IMR-90 (cell line): Measurements from ENCODE around the gene TOM1L1. TPM values are rescaled to one million over a fixed set of nuclear protein-coding genes. Genes with fewer than 3 reads are reported as not detected.

Experiments
- ATAC-seq: fragments of 200-7000 bp; cut with Tn5 transposase; 2 replicates; pipeline ENCODE4 v1.9.1; 2020; ENCODE audit warnings: low read depth, mild to moderate bottlenecking, moderate library complexity
- BruUV-seq: library from RNA; stranded (reverse); fragments of 400-500 nt; replicated peaks from 2 replicates; lab custom pipeline; 2021; lab: Mats Ljungman, UMichigan
- CTCF ChIA-PET: fragments of 300-600 bp; formaldehyde crosslinking; extraction: SDS; loops from one replicate; lab custom pipeline; 2021; ENCODE audit warnings: antibody characterized with exemption; lab: Yijun Ruan, JAX
- POLR2A ChIA-PET: fragments of 300-600 bp; sonication (Branson Sonifier 250); formaldehyde crosslinking; loops from one replicate; lab custom pipeline; 2022; ENCODE audit warnings: antibody characterized with exemption; ENCODE audit not compliant: unreplicated experiment; lab: Charles Lee
- DNase-seq: peaks from one replicate; pipeline ENCODE4 v3.0.0; 2013
- H2AFZ ChIP-seq: replicated peaks from 2 replicates; pipeline ENCODE3; 2013; ENCODE audit warnings: low read length, mild to moderate bottlenecking; ENCODE audit not compliant: poor library complexity
- H2AK5ac ChIP-seq: 2 replicates; pipeline ENCODE4 v1.6.1; 2013; ENCODE audit warnings: low read depth, low read length, inconsistent platforms
- H2AK9ac ChIP-seq: replicated peaks from 2 replicates; pipeline ENCODE3; 2013; ENCODE audit warnings: mild to moderate bottlenecking, low read depth, low read length, moderate library complexity; ENCODE audit not compliant: poor library complexity
- H2BK120ac ChIP-seq: 2 replicates; pipeline ENCODE4 v1.6.1; 2013; ENCODE audit warnings: low read depth, low read length, inconsistent platforms
- H2BK15ac ChIP-seq: 3 replicates; pipeline ENCODE4 v1.6.1; 2013; ENCODE audit warnings: low read depth, low read length, inconsistent platforms
- H2BK20ac ChIP-seq: 2 replicates; pipeline ENCODE4 v1.6.1; 2013; ENCODE audit warnings: low read depth, mild to moderate bottlenecking, inconsistent platforms, low read length, moderate library complexity
- H2BK5ac ChIP-seq: 2 replicates; pipeline ENCODE4 v1.6.1; 2013; ENCODE audit warnings: mild to moderate bottlenecking, low read depth, low read length, inconsistent platforms; ENCODE audit not compliant: poor library complexity, severe bottlenecking
- H3K14ac ChIP-seq: replicated peaks from 2 replicates; pipeline ENCODE4 v1.6.1; 2013; ENCODE audit warnings: low read depth, low read length, inconsistent platforms
- H3K18ac ChIP-seq: 2 replicates; pipeline ENCODE4 v1.6.1; 2013; ENCODE audit warnings: low read depth, low read length, control low read depth
- H3K23ac ChIP-seq: 2 replicates; pipeline ENCODE4 v1.6.1; 2013; ENCODE audit warnings: low read depth, low read length, inconsistent platforms
- H3K27ac ChIP-seq: 2 replicates; pipeline ENCODE4 v1.5.1; 2013; ENCODE audit warnings: mild to moderate bottlenecking, control low read depth, low read length; ENCODE audit not compliant: insufficient read depth
- H3K27me3 ChIP-seq: 2 replicates; pipeline ENCODE4 v1.6.1; 2013; ENCODE audit warnings: low read length; ENCODE audit not compliant: control insufficient read depth, insufficient read depth
- H3K36me3 ChIP-seq: 2 replicates; pipeline ENCODE4 v1.6.1; 2013; ENCODE audit warnings: low read length, mixed read lengths; ENCODE audit not compliant: control insufficient read depth, insufficient read depth
- H3K4ac ChIP-seq: 2 replicates; pipeline ENCODE4 v1.6.1; 2013; ENCODE audit warnings: low read depth, low read length, inconsistent platforms
- H3K4me1 ChIP-seq: 2 replicates; pipeline ENCODE4 v1.6.1; 2013; ENCODE audit warnings: low read length, mixed read lengths; ENCODE audit not compliant: control insufficient read depth, insufficient read depth
- H3K4me2 ChIP-seq: 2 replicates; pipeline ENCODE4 v1.6.1; 2013; ENCODE audit warnings: low read depth, mild to moderate bottlenecking, control low read depth, low read length, moderate library complexity
- H3K4me3 ChIP-seq: 2 replicates; pipeline ENCODE4 v1.5.1; 2013; ENCODE audit warnings: low read depth, mild to moderate bottlenecking, control low read depth, low read length, moderate library complexity; ENCODE audit not compliant: insufficient read depth
- H3K56ac ChIP-seq: 2 replicates; pipeline ENCODE4 v1.6.1; 2013; ENCODE audit warnings: low read length, inconsistent platforms; ENCODE audit not compliant: insufficient read depth; ENCODE audit errors: extremely low read depth
- H3K79me1 ChIP-seq, 2 experiments: 2 replicates each; pipeline ENCODE4 v1.6.1; 2013; ENCODE audit warnings: low read length in 2 of 2, inconsistent platforms in 1 of 2, low read depth in 1 of 2
- H3K9ac ChIP-seq: 2 replicates; pipeline ENCODE4 v1.6.1; 2013; ENCODE audit warnings: low read depth, low read length, control low read depth
- H3K9me1 ChIP-seq: 2 replicates; pipeline ENCODE4 v1.6.1; 2013; ENCODE audit warnings: low read length, inconsistent platforms; ENCODE audit not compliant: insufficient read depth
- H3K9me3 ChIP-seq: 2 replicates; pipeline ENCODE4 v1.6.1; 2013; ENCODE audit warnings: low read length; ENCODE audit not compliant: control insufficient read depth, insufficient read depth
- H4K20me1 ChIP-seq: 2 replicates; pipeline ENCODE4 v1.6.1; 2013; ENCODE audit warnings: low read length, inconsistent platforms; ENCODE audit not compliant: insufficient read depth
- H4K5ac ChIP-seq: 2 replicates; pipeline ENCODE4 v1.6.1; 2013; ENCODE audit warnings: mild to moderate bottlenecking, low read depth, low read length, control low read depth
- H4K8ac ChIP-seq, 2 experiments: 2 replicates each; pipeline ENCODE4 v1.6.1; 2013; ENCODE audit warnings: low read depth in 2 of 2, low read length in 2 of 2, control low read depth in 1 of 2, inconsistent platforms in 1 of 2
- H4K91ac ChIP-seq: 2 replicates; pipeline ENCODE4 v1.6.1; 2013; ENCODE audit warnings: low read depth, low read length, inconsistent platforms; ENCODE audit not compliant: insufficient read depth
- CEBPB ChIP-seq: IDR thresholded peaks from 2 replicates; pipeline ENCODE4 v1.6.1; 2012; ENCODE audit warnings: low read depth, low read length, improper control_type of control experiment
- ELK1 ChIP-seq: fragments of 150-350 bp; IDR thresholded peaks from 2 replicates; pipeline ENCODE4 v1.6.1; 2016; ENCODE audit warnings: low read depth, mild to moderate bottlenecking, low read length, moderate library complexity, borderline replicate concordance
- NFE2L2 ChIP-seq: fragments of 150-350 bp; IDR thresholded peaks from 2 replicates; pipeline ENCODE4 v1.6.1; 2016; ENCODE audit warnings: low read depth, mild to moderate bottlenecking, low read length
- POLR2A ChIP-seq: IDR thresholded peaks from 2 replicates; pipeline ENCODE4 v1.6.1; 2012; ENCODE audit warnings: mild to moderate bottlenecking, low read depth, low read length
- RFX5 ChIP-seq: IDR thresholded peaks from 2 replicates; pipeline ENCODE4 v1.8.0; 2012; ENCODE audit warnings: low read depth, mild to moderate bottlenecking, low read length, moderate library complexity
- WGBS, 2 experiments: methylation state at CpG; one replicate each; pipeline versions ENCODE4 v1.1.5 to v1.1.7; 2013; ENCODE audit warnings: missing lambda C conversion rate in 2 of 2; ENCODE audit not compliant: insufficient read length in 1 of 2; ENCODE audit errors: extremely low coverage in 2 of 2; 5-methylcytosine and 5-hydroxymethylcytosine counted together
- dilution Hi-C: fragments of 300-500 bp; cut with HindIII; formaldehyde crosslinking; loops from one replicate; pipeline ENCODE4 v1.14.3; 2018; ENCODE audit warnings: low sequenced_read_pairs; ENCODE audit not compliant: unreplicated experiment
- in situ Hi-C: fragments of 300-500 bp; cut with MboI; formaldehyde crosslinking; loops from 3 replicates; pipeline ENCODE4 v1.14.3; 2019; ENCODE audit warnings: low sequenced_read_pairs, inconsistent platforms, mixed read lengths
- intact Hi-C: fragments of 100-400 bp; cut with micrococcal nuclease; formaldehyde crosslinking; loops from 2 replicates; pipeline ENCODE4 v1.10.0; 2022
- polyA plus RNA-seq, 3 experiments: library from polyadenylated mRNA; depleted of rRNA; stranded (reverse); fragments of >200 nt; gene quantifications; 2 replicates each; pipeline ENCODE4 v1.2.3, GENCODE V29; 2012; ENCODE audit warnings: low replicate concordance in 1 of 3
- total RNA-seq: library from RNA; depleted of rRNA; stranded (reverse); fragments of >200 nt; gene quantifications from 2 replicates; pipeline ENCODE4 v1.2.3, GENCODE V29; 2012

The TOM1L1 gene
- total and polyA plus RNA-seq, 2 of the 4 experiments (the other 2 are of a cell fraction), result 13.0 to 20.1 TPM

- peaks cover 5% of the 10 kb centered on the region for H3K9me3 ChIP-seq
- H3K4me2 ChIP-seq, result no peak overlapping the region
- H3K14ac ChIP-seq, result no peak overlapping the region
- dilution Hi-C loops (no loop called here), in situ Hi-C loops (no loop called here), intact Hi-C loops (no loop called here)
- no peak overlapping the region for H3K23ac ChIP-seq
- 0 out of 2 replicates have a peak, but pooled peaks cover under 1% of the 10 kb centered on the region for H3K4me1 ChIP-seq
- no peak overlapping the region for H3K56ac ChIP-seq
- no CpG with 5 or more reads among the region's 2 CpGs for WGBS, 2 experiments
- ATAC-seq, result no peak
- H2BK120ac ChIP-seq, result no peak overlapping the region
- no peaks in the 10 kb centered on the region for H4K20me1 ChIP-seq
- no peak overlapping the region for H4K8ac ChIP-seq
- H3K36me3 ChIP-seq, result no peaks in the 10 kb centered on the region
- no peak overlapping the region for H3K4ac ChIP-seq
- no peak overlapping the region for H3K9ac ChIP-seq
- no peak overlapping the region for H3K18ac ChIP-seq
- no peak overlapping the region for H3K27ac ChIP-seq
- no peak overlapping the region for H4K91ac ChIP-seq
- H2BK15ac ChIP-seq, result no peak overlapping the region
- no TSS peak for BruUV-seq
- no peaks in the 10 kb centered on the region for H3K27me3 ChIP-seq
- H4K5ac ChIP-seq, result no peak overlapping the region
- H2AK9ac ChIP-seq, result no peak overlapping the region
- ChIA-PET POLR2A (no interaction called here), CTCF (interaction anchor here (0.5 to 2.4 kb wide), 3 partner anchors 16 to 559 kb away, joined by 3 to 6 read pairs (median 4); no protein-coding TSS in a partner anchor)
- no peak overlapping the region for H2BK5ac ChIP-seq
- H2BK20ac ChIP-seq, result no peak overlapping the region
- no peak overlapping the region for H3K4me3 ChIP-seq
- no peak overlapping the region for H2AK5ac ChIP-seq
- no peak for DNase-seq
- TF ChIP-seq RFX5, result no peak
- no peak for TF ChIP-seq POLR2A
- no peak for TF ChIP-seq CEBPB
- no peak for TF ChIP-seq NFE2L2
- no peak for TF ChIP-seq ELK1
- peaks cover 7% of the 10 kb centered on the region in 2 experiments; a peak in 3 of 4 replicates for H3K79me1 ChIP-seq
- no peaks in the 10 kb centered on the region; the same call in 1 of the 2 replicates for H3K9me1 ChIP-seq
- H2AFZ ChIP-seq, result no peak overlapping the region
Measured at GRCh38 chr17:54977744-54978143, 77.1 kb downstream of the TOM1L1 start.
